WTC11 (cell line): ENCODE measurements around the gene EGFR. TPM values are rescaled to one million over a fixed set of nuclear protein-coding genes. Genes with fewer than 3 reads are reported as not detected.

Experiments
- ATAC-seq: fragments of 200-7000 bp; cut with Tn5 transposase; 2 replicates; pipeline ENCODE4 v1.10.0; 2021; ENCODE audit warnings: mild to moderate bottlenecking, moderate library complexity
- CTCF ChIA-PET: fragments of 300-600 bp; sonication (Branson Sonifier 250); formaldehyde crosslinking; loops from one replicate; lab custom pipeline; 2021; ENCODE audit warnings: antibody characterized with exemption; lab: Charles Lee
- POLR2A ChIA-PET: fragments of 350-600 bp; sonication (Branson Sonifier 250); formaldehyde crosslinking; loops from one replicate; lab custom pipeline; 2021; ENCODE audit warnings: antibody characterized with exemption; lab: Charles Lee
- DNase-seq: peaks from one replicate; pipeline ENCODE4 v3.0.0; 2021; ENCODE audit warnings: low spot score
- H3K27ac Mint-ChIP-seq: 2 replicates; pipeline ENCODE4 v1.8.0; 2021; ENCODE audit warnings: mixed read lengths
- H3K27me3 Mint-ChIP-seq: 2 replicates; pipeline ENCODE4 v1.8.0; 2021; ENCODE audit warnings: low read depth, mild to moderate bottlenecking, moderate library complexity, mixed read lengths
- H3K36me3 Mint-ChIP-seq: 2 replicates; pipeline ENCODE4 v1.8.0; 2021; ENCODE audit warnings: mixed read lengths
- H3K4me1 Mint-ChIP-seq: 2 replicates; pipeline ENCODE4 v1.8.0; 2022; ENCODE audit warnings: mixed read lengths
- H3K4me3 Mint-ChIP-seq: 2 replicates; pipeline ENCODE4 v1.8.0; 2021; ENCODE audit warnings: mild to moderate bottlenecking, moderate library complexity, mixed read lengths
- H3K9me3 Mint-ChIP-seq: 2 replicates; pipeline ENCODE4 v1.8.0; 2021; ENCODE audit warnings: mixed read lengths
- AFF4 ChIP-seq: sonication (generic); formaldehyde crosslinking; IDR thresholded peaks from 2 replicates; pipeline ENCODE4 v1.8.1; 2023; ENCODE audit warnings: mild to moderate bottlenecking, missing genetic modification reagents, borderline replicate concordance
- AR ChIP-seq: fragments of 250-450 bp; sonication (Bioruptor Pico); IDR thresholded peaks from 2 replicates; pipeline ENCODE4 v1.9.0; 2021; ENCODE audit warnings: mild to moderate bottlenecking
- ATF2 ChIP-seq: sonication (generic); formaldehyde crosslinking; IDR thresholded peaks from 2 replicates; pipeline ENCODE4 v1.8.1; 2022; ENCODE audit warnings: low read depth, missing genetic modification reagents, borderline replicate concordance
- ATF3 ChIP-seq: sonication (generic); formaldehyde crosslinking; conservative IDR thresholded peaks from 2 replicates; pipeline ENCODE4 v1.8.1; 2022; ENCODE audit warnings: mild to moderate bottlenecking, missing genetic modification reagents
- E2F5 ChIP-seq: sonication (generic); formaldehyde crosslinking; IDR thresholded peaks from 2 replicates; pipeline ENCODE4 v1.8.1; 2022; ENCODE audit warnings: mild to moderate bottlenecking, moderate library complexity, missing genetic modification reagents
- FOXJ3 ChIP-seq: sonication (generic); formaldehyde crosslinking; IDR thresholded peaks from 2 replicates; pipeline ENCODE4 v1.9.0; 2021; ENCODE audit warnings: missing genetic modification reagents, mild to moderate bottlenecking, borderline replicate concordance
- FOXK1 ChIP-seq: sonication (generic); formaldehyde crosslinking; IDR thresholded peaks from 2 replicates; pipeline ENCODE4 v1.8.0; 2022; ENCODE audit warnings: mild to moderate bottlenecking, moderate library complexity, missing genetic modification reagents
- GTF2I ChIP-seq: fragments of 250-450 bp; sonication (Bioruptor Pico); conservative IDR thresholded peaks from 2 replicates; pipeline ENCODE4 v1.4.0; 2021; ENCODE audit warnings: mild to moderate bottlenecking
- HMGXB4 ChIP-seq: sonication (generic); formaldehyde crosslinking; IDR thresholded peaks from 2 replicates; pipeline ENCODE4 v1.8.1; 2023; ENCODE audit warnings: mild to moderate bottlenecking, moderate library complexity, missing genetic modification reagents
- IRF2 ChIP-seq: sonication (generic); formaldehyde crosslinking; IDR thresholded peaks from 2 replicates; pipeline ENCODE4 v1.8.0; 2022; ENCODE audit warnings: low read depth, missing genetic modification reagents, borderline replicate concordance
- MYBL2 ChIP-seq: sonication (generic); formaldehyde crosslinking; IDR thresholded peaks from 2 replicates; pipeline ENCODE4 v1.8.1; 2023; ENCODE audit warnings: mild to moderate bottlenecking, moderate library complexity, missing genetic modification reagents
- OVOL2 ChIP-seq: fragments of 250-450 bp; sonication (Bioruptor Pico); IDR thresholded peaks from 2 replicates; pipeline ENCODE4 v1.9.0; 2021; ENCODE audit warnings: mild to moderate bottlenecking, borderline replicate concordance
- SP1 ChIP-seq: sonication (generic); formaldehyde crosslinking; conservative IDR thresholded peaks from 2 replicates; pipeline ENCODE4 v1.8.1; 2022; ENCODE audit warnings: missing genetic modification reagents
- TEAD1 ChIP-seq: sonication (generic); formaldehyde crosslinking; IDR thresholded peaks from 2 replicates; pipeline ENCODE4 v1.8.0; 2022; ENCODE audit warnings: mild to moderate bottlenecking, missing genetic modification reagents
- ZBTB43 ChIP-seq: sonication (generic); formaldehyde crosslinking; IDR thresholded peaks from 2 replicates; pipeline ENCODE4 v1.8.1; 2023; ENCODE audit warnings: mild to moderate bottlenecking, missing genetic modification reagents
- ZNF232 ChIP-seq: sonication (generic); formaldehyde crosslinking; IDR thresholded peaks from 2 replicates; pipeline ENCODE4 v1.8.0; 2022; ENCODE audit warnings: mild to moderate bottlenecking, missing genetic modification reagents
- ZNF423 ChIP-seq: fragments of 250-450 bp; sonication (Bioruptor Pico); IDR thresholded peaks from 2 replicates; pipeline ENCODE4 v2.1.2; 2022; ENCODE audit warnings: mild to moderate bottlenecking, moderate library complexity
- ZNF512 ChIP-seq: sonication (generic); formaldehyde crosslinking; IDR thresholded peaks from 2 replicates; pipeline ENCODE4 v1.8.1; 2022; ENCODE audit warnings: missing genetic modification reagents, borderline replicate concordance
- total RNA-seq: library from RNA; stranded (reverse); gene quantifications from 3 replicates; pipeline ENCODE4 v1.2.3, GENCODE V29; 2021

EGFR gene
- total RNA-seq, 1 experiment from 2014 or later = 5.9 TPM

GRCh38 chr7:55121249-55121648 is 102.4 kb downstream of the EGFR start:
- CTCF ChIA-PET = no interaction called here
- no peak overlapping the region for H3K27ac Mint-ChIP-seq
- DNase-seq (no peak), ATAC-seq (no peak)
- H3K4me1 Mint-ChIP-seq = peaks cover 9% of the 10 kb centered on the region; the same call in 1 of the 2 replicates
- POLR2A ChIA-PET = no interaction called here
- no peak overlapping the region for H3K4me3 Mint-ChIP-seq
- no peaks in the 10 kb centered on the region for H3K27me3 Mint-ChIP-seq
- peaks cover 3% of the 10 kb centered on the region; the same call in 1 of the 2 replicates for H3K9me3 Mint-ChIP-seq
- H3K36me3 Mint-ChIP-seq = no peaks in the 10 kb centered on the region
- no peak for TF ChIP-seq AFF4 (CRISPR knock-in tag)
- no peak for TF ChIP-seq SP1 (CRISPR knock-in tag)
- TF ChIP-seq ZBTB43 (CRISPR knock-in tag) = no peak
- TF ChIP-seq OVOL2 = no peak
- TF ChIP-seq FOXK1 (CRISPR knock-in tag) = no peak
- TF ChIP-seq ZNF232 = no peak
- no peak for TF ChIP-seq E2F5 (CRISPR knock-in tag)
- TF ChIP-seq HMGXB4 (CRISPR knock-in tag) = no peak
- TF ChIP-seq FOXJ3 (CRISPR knock-in tag) = no peak
- no peak for TF ChIP-seq IRF2 (CRISPR knock-in tag)
- TF ChIP-seq GTF2I = no peak

- no peak for TF ChIP-seq ATF2
- no peak for TF ChIP-seq AR (CRISPR knock-in tag)
- no peak for TF ChIP-seq MYBL2 (CRISPR knock-in tag)
- no peak for TF ChIP-seq ATF3 (CRISPR knock-in tag)
- TF ChIP-seq TEAD1 (CRISPR knock-in tag) = no peak
- no peak for TF ChIP-seq ZNF423 (CRISPR knock-in tag)
- no peak for TF ChIP-seq ZNF512 (CRISPR knock-in tag)
- peaks cover 3% of the 10 kb centered on the region; the same call in 1 of the 2 replicates for H3K9me3 Mint-ChIP-seq
- ATAC-seq (no peak), DNase-seq (no peak)
- H3K27ac Mint-ChIP-seq = no peak overlapping the region
- no peak overlapping the region for H3K4me3 Mint-ChIP-seq
- H3K27me3 Mint-ChIP-seq = no peaks in the 10 kb centered on the region
- no peaks in the 10 kb centered on the region for H3K36me3 Mint-ChIP-seq
- CTCF ChIA-PET = interaction anchor here (1.1 kb wide), 1 partner anchor 133 kb away, joined by 3 read pairs; no protein-coding TSS in a partner anchor
- peaks cover 5% of the 10 kb centered on the region; the same call in 1 of the 2 replicates for H3K4me1 Mint-ChIP-seq
- POLR2A ChIA-PET = no interaction called here
Observed at GRCh38 chr7:55122263-55122662, 103.4 kb downstream of the EGFR start.
